ENCODE measurements around the gene NLGN4Y. TPM values are rescaled to one million over a fixed set of nuclear protein-coding genes. Genes with fewer than 3 reads are reported as not detected.

NLGN4Y gene
- total RNA-seq, 4 donors from 2014 or later, result 10.2 to 12.3 TPM; not detected in 2

DNA sequence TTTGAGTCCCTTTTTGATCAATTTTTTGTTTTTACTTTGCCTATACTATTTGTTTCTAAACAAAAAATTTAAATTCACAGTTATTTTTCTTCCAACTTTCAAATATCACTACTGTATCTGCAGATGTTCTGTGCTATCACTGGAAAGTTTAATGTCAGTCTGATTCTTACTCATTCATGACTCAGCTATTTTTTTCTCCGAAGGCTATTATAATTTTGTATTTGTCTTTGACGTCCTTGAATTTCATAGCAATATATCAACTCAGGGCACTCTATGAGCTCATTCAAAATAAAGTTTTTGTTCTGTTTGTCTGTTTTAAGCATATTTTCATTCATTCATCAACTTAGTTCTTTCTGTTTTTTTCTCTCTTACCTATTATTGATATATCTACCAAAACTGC, 273.7 kb downstream of the NLGN4Y start:
- TF ChIP-seq, protein P1, sequence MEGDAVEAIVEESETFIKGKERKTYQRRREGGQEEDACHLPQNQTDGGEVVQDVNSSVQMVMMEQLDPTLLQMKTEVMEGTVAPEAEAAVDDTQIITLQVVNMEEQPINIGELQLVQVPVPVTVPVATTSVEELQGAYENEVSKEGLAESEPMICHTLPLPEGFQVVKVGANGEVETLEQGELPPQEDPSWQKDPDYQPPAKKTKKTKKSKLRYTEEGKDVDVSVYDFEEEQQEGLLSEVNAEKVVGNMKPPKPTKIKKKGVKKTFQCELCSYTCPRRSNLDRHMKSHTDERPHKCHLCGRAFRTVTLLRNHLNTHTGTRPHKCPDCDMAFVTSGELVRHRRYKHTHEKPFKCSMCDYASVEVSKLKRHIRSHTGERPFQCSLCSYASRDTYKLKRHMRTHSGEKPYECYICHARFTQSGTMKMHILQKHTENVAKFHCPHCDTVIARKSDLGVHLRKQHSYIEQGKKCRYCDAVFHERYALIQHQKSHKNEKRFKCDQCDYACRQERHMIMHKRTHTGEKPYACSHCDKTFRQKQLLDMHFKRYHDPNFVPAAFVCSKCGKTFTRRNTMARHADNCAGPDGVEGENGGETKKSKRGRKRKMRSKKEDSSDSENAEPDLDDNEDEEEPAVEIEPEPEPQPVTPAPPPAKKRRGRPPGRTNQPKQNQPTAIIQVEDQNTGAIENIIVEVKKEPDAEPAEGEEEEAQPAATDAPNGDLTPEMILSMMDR (IDR thresholded peaks at IDR 0.05; ENCODE audit: low read depth), result no peak

DNA sequence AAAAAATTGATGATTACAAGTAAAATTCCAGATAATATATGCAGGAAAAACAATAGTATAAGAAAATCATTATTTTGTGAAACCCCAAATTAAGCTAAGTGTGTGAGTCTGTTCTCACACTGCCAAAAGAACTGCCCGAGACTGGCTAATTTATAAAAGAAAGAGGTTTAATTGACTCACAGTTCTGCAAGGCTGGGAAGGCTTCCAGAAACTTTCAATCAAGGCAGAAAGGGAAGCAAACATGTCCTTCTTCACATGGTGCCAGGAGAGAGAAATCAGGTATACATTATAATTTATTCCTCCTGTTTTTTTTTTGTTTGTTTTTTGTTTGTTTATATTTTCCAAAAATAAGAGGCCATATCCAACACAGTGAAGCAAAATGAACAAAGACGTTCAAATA, 276.8 kb downstream of the NLGN4Y start:
- TF ChIP-seq, protein P1 (IDR thresholded peaks at IDR 0.05; ENCODE audit: low read depth), result no peak

DNA sequence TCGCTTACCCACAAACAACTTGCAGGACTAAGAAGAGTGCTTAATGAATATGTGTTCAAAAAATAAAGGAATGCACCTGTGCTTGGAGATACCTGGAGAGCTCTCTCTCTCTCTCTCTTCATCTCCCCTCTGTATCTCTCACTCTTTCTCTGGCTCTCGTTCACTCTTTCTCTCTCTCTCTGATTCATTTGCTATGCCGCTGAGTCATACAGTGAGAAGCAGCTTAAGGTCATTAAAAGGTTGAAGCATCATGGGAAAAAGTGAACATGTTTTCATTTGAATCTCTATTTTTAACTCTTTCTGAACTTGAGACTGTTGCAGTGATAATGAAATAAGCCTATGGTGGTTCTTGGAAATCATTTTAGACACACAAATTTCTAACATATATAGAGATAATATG, 277.8 kb downstream of the NLGN4Y start:
- TF ChIP-seq, protein P1 (IDR thresholded peaks at IDR 0.05; ENCODE audit: low read depth), result no peak

DNA sequence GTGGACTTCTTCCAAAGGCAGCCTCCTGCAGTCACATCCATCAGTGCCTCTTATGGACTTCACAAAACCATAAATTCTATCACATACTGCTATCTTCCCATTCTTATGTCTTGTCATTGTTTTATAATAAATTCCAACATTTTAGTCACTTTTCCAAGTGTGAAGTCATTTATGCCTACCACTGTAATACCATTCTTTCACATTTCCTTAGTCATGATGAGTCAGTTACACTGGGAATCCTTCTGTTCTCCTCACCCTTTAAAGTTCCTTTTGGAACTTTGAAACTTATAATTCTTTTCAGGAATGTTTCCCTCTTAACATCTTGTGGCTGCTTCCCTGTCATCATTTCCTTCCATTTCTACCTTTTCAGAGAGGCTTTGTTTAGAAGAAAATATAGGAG, 279.7 kb downstream of the NLGN4Y start:
- TF ChIP-seq, protein P1 (IDR thresholded peaks at IDR 0.05; ENCODE audit: low read depth), result no peak

DNA sequence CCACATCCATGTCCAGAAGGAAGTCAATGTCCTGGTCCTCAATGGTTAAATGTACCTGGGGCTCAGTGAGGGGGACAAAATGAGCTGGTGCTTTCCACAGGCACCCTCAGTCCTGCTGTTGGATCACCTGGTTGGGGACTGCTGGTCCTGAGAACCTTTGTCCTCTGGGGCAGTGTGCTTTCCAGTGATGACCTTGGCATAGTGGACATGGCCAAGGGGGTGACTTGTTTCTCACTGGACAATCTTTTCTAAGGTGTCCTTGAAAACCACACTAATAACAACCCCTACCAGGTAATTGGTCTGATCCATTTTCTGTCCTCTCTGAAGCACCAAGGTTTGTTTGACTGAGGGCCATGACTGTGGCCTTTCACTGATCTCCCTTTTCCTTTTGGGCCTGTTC, 294.1 kb downstream of the NLGN4Y start:
- TF ChIP-seq, protein P1 (IDR thresholded peaks at IDR 0.05; ENCODE audit: low read depth), result no peak

DNA sequence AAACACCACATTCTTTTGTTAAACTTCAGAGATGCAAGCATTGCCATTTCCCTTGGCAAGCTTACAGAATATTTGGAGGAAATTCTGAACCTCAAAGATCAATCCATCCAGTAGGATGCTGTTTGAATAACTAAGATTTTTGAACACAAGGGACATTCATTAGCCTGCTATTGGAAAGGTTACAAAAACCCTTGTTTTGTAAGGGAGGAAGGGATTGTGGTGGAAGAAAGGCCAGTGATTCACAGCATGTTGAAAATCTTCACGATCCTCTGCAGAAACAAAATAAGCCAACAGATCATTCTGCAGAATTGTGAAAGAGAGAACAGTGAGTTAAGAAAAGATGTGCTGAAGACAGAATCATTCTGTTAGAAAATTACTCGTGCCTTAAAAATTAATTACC, 297.9 kb downstream of the NLGN4Y start:
- TF ChIP-seq, protein P1 (IDR thresholded peaks at IDR 0.05; ENCODE audit: low read depth), result no peak

DNA sequence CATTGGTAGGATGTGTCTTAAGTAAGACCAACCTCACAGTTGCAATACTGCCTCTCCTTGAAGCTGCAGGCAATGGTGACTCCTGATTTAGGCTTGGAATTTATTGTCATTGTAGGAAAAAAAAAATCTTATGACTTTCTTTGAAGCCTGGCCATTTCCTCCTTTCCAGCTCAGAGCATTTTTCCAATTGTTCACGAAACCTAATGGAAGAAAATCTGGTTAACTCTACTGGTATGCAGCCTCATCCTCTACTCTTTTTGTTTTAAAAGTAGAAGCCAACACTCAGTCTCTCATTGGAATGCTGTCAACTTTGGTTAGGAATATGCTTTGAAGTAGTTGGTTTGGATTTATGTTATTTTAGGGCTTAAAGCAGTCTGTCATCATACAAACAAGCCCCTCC, 298.6 kb downstream of the NLGN4Y start:
- TF ChIP-seq, protein P1 (IDR thresholded peaks at IDR 0.05; ENCODE audit: low read depth), result no peak
